ENCODE data around the gene KCNA10.

DNA sequence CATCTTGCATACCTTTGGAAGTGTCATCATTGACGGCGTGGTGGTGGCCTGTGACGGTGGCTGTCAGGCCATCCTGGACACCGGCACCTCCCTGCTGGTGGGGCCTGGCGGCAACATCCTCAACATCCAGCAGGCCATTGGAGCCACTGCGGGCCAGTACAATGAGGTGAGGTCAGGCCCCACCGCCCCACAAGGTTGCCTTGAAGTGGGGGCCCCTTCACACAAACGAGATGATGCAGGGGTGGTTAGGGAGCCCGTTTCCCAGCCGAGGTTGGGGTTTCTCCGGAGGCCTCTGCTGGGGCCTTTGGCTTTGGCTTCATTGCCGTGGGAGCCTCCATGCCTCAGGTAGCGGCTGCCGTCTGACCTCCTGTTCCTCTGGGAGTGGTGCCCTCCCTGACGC is 29.6 kb downstream of the KCNA10 start:
- no peak for TF ChIP-seq ZNF274 (IDR thresholded peaks at IDR 0.05; ENCODE audit: low read depth, low read length)
- no peak for TF ChIP-seq SUZ12 (IDR thresholded peaks at IDR 0.05; ENCODE audit: extremely low read depth, insufficient read depth, insufficient read length)
- TF ChIP-seq YY1 (IDR thresholded peaks at IDR 0.05; ENCODE audit: insufficient read depth, insufficient read length), result no peak
